ENCODE measurements around the gene OGFOD3.

GRCh38 chr17:82344175-82344907 is 74.0 kb downstream of the OGFOD3 start:
- TF ChIP-seq, protein P1, sequence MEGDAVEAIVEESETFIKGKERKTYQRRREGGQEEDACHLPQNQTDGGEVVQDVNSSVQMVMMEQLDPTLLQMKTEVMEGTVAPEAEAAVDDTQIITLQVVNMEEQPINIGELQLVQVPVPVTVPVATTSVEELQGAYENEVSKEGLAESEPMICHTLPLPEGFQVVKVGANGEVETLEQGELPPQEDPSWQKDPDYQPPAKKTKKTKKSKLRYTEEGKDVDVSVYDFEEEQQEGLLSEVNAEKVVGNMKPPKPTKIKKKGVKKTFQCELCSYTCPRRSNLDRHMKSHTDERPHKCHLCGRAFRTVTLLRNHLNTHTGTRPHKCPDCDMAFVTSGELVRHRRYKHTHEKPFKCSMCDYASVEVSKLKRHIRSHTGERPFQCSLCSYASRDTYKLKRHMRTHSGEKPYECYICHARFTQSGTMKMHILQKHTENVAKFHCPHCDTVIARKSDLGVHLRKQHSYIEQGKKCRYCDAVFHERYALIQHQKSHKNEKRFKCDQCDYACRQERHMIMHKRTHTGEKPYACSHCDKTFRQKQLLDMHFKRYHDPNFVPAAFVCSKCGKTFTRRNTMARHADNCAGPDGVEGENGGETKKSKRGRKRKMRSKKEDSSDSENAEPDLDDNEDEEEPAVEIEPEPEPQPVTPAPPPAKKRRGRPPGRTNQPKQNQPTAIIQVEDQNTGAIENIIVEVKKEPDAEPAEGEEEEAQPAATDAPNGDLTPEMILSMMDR (IDR thresholded peaks at IDR 0.05) = no peak
- TF ChIP-seq POLR2A (IDR thresholded peaks at IDR 0.05) = no peak
